ENCODE results near the gene SPOCK2.
A peak's percentile ranks its signal among the peaks of the same experiment; 100 is the strongest.
"Not testable (repeated sequence)": the region's sequence is repeated elsewhere in the genome, so short reads cannot be mapped to it uniquely, and the experiment has no call there.

Gene SPOCK2

GRCh38 chr10:72050873-72051272, 37.5 kb downstream of the SPOCK2 start:
- no peak for DNase-seq

- DNase-seq: no peak
Observed at GRCh38 chr10:72049969-72050781, 38.2 kb downstream of the SPOCK2 start.

GRCh38 chr10:72049472-72049871, 38.9 kb downstream of the SPOCK2 start:
- DNase-seq: no peak

GRCh38 chr10:72048450-72049124, 39.8 kb downstream of the SPOCK2 start:
- DNase-seq: peak; percentile 81

GRCh38 chr10:72045586-72045985, 42.8 kb downstream of the SPOCK2 start:
- DNase-seq: no peak

GRCh38 chr10:72044417-72045041, 43.8 kb downstream of the SPOCK2 start:
- no peak for DNase-seq

- DNase-seq: no peak
Observed at GRCh38 chr10:72043016-72043834, 45.1 kb downstream of the SPOCK2 start.

GRCh38 chr10:72041491-72041890, 46.9 kb downstream of the SPOCK2 start:
- no peak for DNase-seq

GRCh38 chr10:72039377-72039776, 49.0 kb downstream of the SPOCK2 start:
- DNase-seq: no peak

GRCh38 chr10:72038458-72039001, 49.8 kb downstream of the SPOCK2 start:
- DNase-seq: no peak

GRCh38 chr10:72037811-72038210, 50.5 kb downstream of the SPOCK2 start:
- DNase-seq: no peak

GRCh38 chr10:72037266-72037665, 51.1 kb downstream of the SPOCK2 start:
- no peak for DNase-seq

- no peak for DNase-seq
Observed at GRCh38 chr10:72035252-72035887, 53.0 kb downstream of the SPOCK2 start.

- DNase-seq: no peak
Observed at GRCh38 chr10:72034761-72035160, 53.6 kb downstream of the SPOCK2 start.

- no peak for DNase-seq
Observed at GRCh38 chr10:72034040-72034499, 54.3 kb downstream of the SPOCK2 start.

GRCh38 chr10:72032409-72033162, 55.8 kb downstream of the SPOCK2 start:
- not testable (repeated sequence) for DNase-seq

- no peak for DNase-seq
Observed at GRCh38 chr10:72031706-72032105, 56.6 kb downstream of the SPOCK2 start.

GRCh38 chr10:72030762-72031543, 57.4 kb downstream of the SPOCK2 start:
- DNase-seq: no peak

- no peak for DNase-seq
Observed at GRCh38 chr10:72029414-72029813, 58.9 kb downstream of the SPOCK2 start.

GRCh38 chr10:72027498-72027897, 60.9 kb downstream of the SPOCK2 start:
- DNase-seq: no peak

Data from effector CD4-positive, alpha-beta T cell (primary cell).